Suprapubic skin (tissue), 4 donors: Measurements from ENCODE around the gene CFL1. TPM values are rescaled to one million over a fixed set of nuclear protein-coding genes. Genes with fewer than 3 reads are reported as not detected.
A peak's percentile ranks its signal among the peaks of the same experiment; 100 is the strongest.

ENCODE experiments used
- DNase-seq, 2 donors: peaks; one replicate each; pipeline ENCODE4 v3.0.0-alpha.2; 2019; ENCODE audit warnings: low spot score in 2 of 2
- H3K27ac ChIP-seq: fragments of 200-600 bp; sonication (generic); one replicate; pipeline ENCODE4 v1.5.1; 2019
- H3K27me3 ChIP-seq: fragments of 200-600 bp; sonication (generic); one replicate; pipeline ENCODE4 v1.5.1; 2019
- H3K36me3 ChIP-seq: fragments of 200-600 bp; sonication (generic); one replicate; pipeline ENCODE4 v1.5.1; 2019
- H3K4me1 ChIP-seq: fragments of 200-600 bp; sonication (generic); one replicate; pipeline ENCODE4 v1.5.1; 2019
- H3K4me3 ChIP-seq: fragments of 200-600 bp; sonication (generic); one replicate; pipeline ENCODE4 v1.5.1; 2019; ENCODE audit warnings: mild to moderate bottlenecking
- H3K9me3 ChIP-seq: fragments of 200-600 bp; sonication (generic); one replicate; pipeline ENCODE4 v1.5.1; 2019
- CTCF ChIP-seq, 2 donors: fragments of 200-600 bp in 1 of 2; fragments of 450-650 bp in 1 of 2; sonication (generic) in 1 of 2; IDR thresholded peaks; one replicate each; pipeline ENCODE4 v1.5.1; 2016 to 2019; ENCODE audit warnings: antibody characterized with exemption in 2 of 2, mild to moderate bottlenecking in 1 of 2, moderate library complexity in 1 of 2
- EP300 ChIP-seq: sonication (generic); formaldehyde crosslinking; IDR thresholded peaks from one replicate; pipeline ENCODE4 v1.6.1; 2017; ENCODE audit warnings: antibody characterized with exemption
- POLR2A ChIP-seq, 2 donors: fragments of 450-650 bp; IDR thresholded peaks; one replicate each; pipeline ENCODE4 v1.6.1; 2017; ENCODE audit warnings: antibody characterized with exemption in 2 of 2, mild to moderate bottlenecking in 2 of 2, moderate library complexity in 2 of 2
- POLR2AphosphoS5 ChIP-seq, 3 donors: sonication (generic); formaldehyde crosslinking; IDR thresholded peaks; one replicate each; pipeline ENCODE4 v1.6.1; 2017; ENCODE audit warnings: antibody characterized with exemption in 3 of 3
- WGBS: methylation state at CpG from one replicate; pipeline ENCODE4 v1.1.5; 2018; 5-methylcytosine and 5-hydroxymethylcytosine counted together
- total RNA-seq, 4 donors: library from RNA; depleted of rRNA; stranded (reverse); fragments of >200 nt; gene quantifications; one replicate each; pipeline ENCODE4 v1.1.0, GENCODE V29; 2016

CFL1 gene
- total RNA-seq, 4 donors from 2014 or later, result 331 to 608 (median 584) TPM

- 90% methylated on average over 5 of the region's 5 CpGs for WGBS
- Histone ChIP-seq H3K9me3 (no peaks in the 10 kb centered on the region), H3K27me3 (no peaks in the 10 kb centered on the region), H3K4me1 (peaks cover 42% of the 10 kb centered on the region), H3K27ac (no peak overlapping the region), H3K4me3 (no peak overlapping the region), H3K36me3 (peaks cover 54% of the 10 kb centered on the region)
- DNase-seq, result no peak
- no peak for TF ChIP-seq CTCF (IDR thresholded peaks at IDR 0.05)
- no peak for TF ChIP-seq POLR2A (IDR thresholded peaks at IDR 0.05)
- TF ChIP-seq EP300, result no peak
- no peak for TF ChIP-seq POLR2AphosphoS5 (IDR thresholded peaks at IDR 0.05)
These were observed 4.3 kb upstream of the CFL1 start for GRCh38 chr11:65862191-65862735.

DNA sequence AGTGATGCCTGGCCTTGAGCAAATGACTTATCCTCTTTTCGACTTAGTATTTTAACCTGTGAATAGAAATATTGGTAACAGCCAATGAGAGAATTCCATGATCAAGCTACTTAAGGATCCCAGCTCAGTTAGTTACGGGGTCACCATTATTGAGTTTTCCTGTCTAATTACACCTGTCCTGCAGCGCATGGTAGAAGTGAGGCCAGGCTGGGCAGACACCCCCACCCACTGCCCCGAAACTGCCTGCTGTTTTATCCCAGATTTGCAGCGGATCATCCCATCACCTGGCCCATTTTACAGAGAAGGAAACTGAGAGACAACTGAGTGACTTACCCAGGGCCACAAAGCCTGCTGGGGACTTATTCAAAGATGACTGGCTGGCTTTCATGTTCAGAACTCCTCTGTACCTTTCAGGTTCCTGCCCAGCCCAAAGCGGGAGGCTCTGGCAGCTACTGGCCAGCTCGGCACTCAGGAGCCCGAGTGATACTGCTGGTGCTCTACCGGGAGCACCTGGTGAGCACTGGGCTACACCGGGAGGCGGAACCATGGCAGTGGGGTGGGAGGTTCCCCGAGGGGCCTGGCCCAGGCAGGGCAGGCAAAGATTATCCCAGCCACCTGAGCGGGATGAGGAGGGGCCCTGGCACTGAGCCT lies 3.7 kb upstream of the CFL1 start:
- peak in 1 of 2 donors; percentile 69 for DNase-seq
- Histone ChIP-seq H3K27ac (peak overlapping the region; percentile 97), H3K27me3 (no peaks in the 10 kb centered on the region), H3K4me1 (peaks cover 45% of the 10 kb centered on the region), H3K4me3 (peak overlapping the region; percentile 87), H3K36me3 (peaks cover 48% of the 10 kb centered on the region), H3K9me3 (no peaks in the 10 kb centered on the region)
- 79% methylated on average over 5 of the region's 13 CpGs for WGBS
- no peak for TF ChIP-seq POLR2A (IDR thresholded peaks at IDR 0.05)
- no peak for TF ChIP-seq CTCF (IDR thresholded peaks at IDR 0.05)
- TF ChIP-seq POLR2AphosphoS5 (IDR thresholded peaks at IDR 0.05), result no peak
- no peak for TF ChIP-seq EP300

DNA sequence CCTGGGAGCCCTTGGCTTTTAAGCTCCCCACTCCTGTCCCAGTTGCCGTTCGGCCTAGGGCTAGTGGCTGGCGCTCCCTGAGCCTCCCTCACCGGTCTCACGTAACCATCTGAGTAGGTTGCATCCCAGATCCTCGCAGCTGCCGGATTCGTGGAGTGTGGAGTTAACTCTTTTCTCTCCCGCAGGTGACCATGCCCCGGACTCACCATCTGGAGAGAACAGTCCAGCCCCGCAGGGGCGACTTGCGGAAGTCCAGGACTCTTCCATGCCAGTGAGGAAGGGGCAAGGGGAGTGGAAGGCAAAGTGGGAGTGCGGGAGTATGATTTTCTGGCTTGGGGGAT lies 3.2 kb upstream of the CFL1 start:
- Histone ChIP-seq H3K27ac (peak overlapping the region; percentile 97), H3K4me3 (peak overlapping the region; percentile 87), H3K27me3 (no peaks in the 10 kb centered on the region), H3K4me1 (peaks cover 50% of the 10 kb centered on the region), H3K36me3 (peaks cover 43% of the 10 kb centered on the region), H3K9me3 (no peaks in the 10 kb centered on the region)
- 24% methylated on average over 6 of the region's 14 CpGs for WGBS
- no peak for TF ChIP-seq POLR2AphosphoS5 (IDR thresholded peaks at IDR 0.05)
- no peak for TF ChIP-seq EP300
- peak; percentile 68 to 78 for DNase-seq

GRCh38 chr11:65860278-65861164 lies 2.5 kb upstream of the CFL1 start, which contains the start of gene MUS81:
TSS of gene MUS81 (plus strand) at chr11:65860433. CDS start at chr11:65860754, 321 bp downstream.
- DNase-seq, result peak; percentile 98 to 99
- Histone ChIP-seq H3K27ac (peak within 1 kb of the TSS; percentile 97), H3K9me3 (no peaks in the 10 kb centered on the region), H3K4me1 (peaks cover 56% of the 10 kb centered on the region), H3K4me3 (peak within 1 kb of the TSS; percentile 87), H3K27me3 (no peaks in the 10 kb centered on the region), H3K36me3 (peaks cover 43% of the 10 kb centered on the region)
- WGBS, result 0% methylated on average over 51 of the region's 78 CpGs
- TF ChIP-seq CTCF (IDR thresholded peaks at IDR 0.05) (peak; percentile 90 to 92), POLR2A (IDR thresholded peaks at IDR 0.05) (peak in 1 of 2 donors; percentile 57), EP300 (no peak), POLR2AphosphoS5 (IDR thresholded peaks at IDR 0.05) (peak in 2 of 3 donors; percentile 53 to 54)

- peaks cover 43% of the 10 kb centered on the region for H3K36me3 ChIP-seq
These were observed 1.9 kb upstream of the CFL1 start for GRCh38 chr11:65859812-65860277.

More at GRCh38 chr11:65859812-65860277, 1.9 kb upstream of the CFL1 start:
- H3K27me3 ChIP-seq, result no peaks in the 10 kb centered on the region
- peaks cover 63% of the 10 kb centered on the region for H3K4me1 ChIP-seq
- H3K27ac ChIP-seq, result peak overlapping the region; percentile 97
- H3K9me3 ChIP-seq, result no peaks in the 10 kb centered on the region
- 3% methylated on average over 16 of the region's 16 CpGs for WGBS
- H3K4me3 ChIP-seq, result peak overlapping the region; percentile 87
- TF ChIP-seq CTCF (IDR thresholded peaks at IDR 0.05), result no peak
- TF ChIP-seq POLR2AphosphoS5 (IDR thresholded peaks at IDR 0.05), result peak in 1 of 3 donors; percentile 3
- DNase-seq, result peak; percentile 81 to 83
